Tibial nerve (tissue), 4 donors: Measurements from ENCODE around the gene PEX11B. TPM values are rescaled to one million over a fixed set of nuclear protein-coding genes. Genes with fewer than 3 reads are reported as not detected.
"Not testable (repeated sequence)": the region's sequence is repeated elsewhere in the genome, so short reads cannot be mapped to it uniquely, and the experiment has no call there.

Experiments
- DNase-seq, 2 donors: peaks; one replicate each; pipeline ENCODE4 v3.0.0-alpha.2; 2019; ENCODE audit warnings: low spot score in 2 of 2
- H3K27ac ChIP-seq, 4 donors: fragments of 200-600 bp; sonication (generic) in 3 of 4; one replicate each; pipeline ENCODE4 v1.5.1; 2017 to 2019; ENCODE audit warnings: mild to moderate bottlenecking in 1 of 4
- H3K27me3 ChIP-seq, 2 donors: fragments of 200-600 bp; sonication (generic) in 1 of 2; one replicate each; pipeline versions ENCODE4 v1.5.1 to v1.6.0; 2017 to 2019
- H3K36me3 ChIP-seq, 3 donors: fragments of 200-600 bp; sonication (generic); one replicate each; pipeline ENCODE4 v1.5.1; 2018 to 2019
- H3K4me1 ChIP-seq, 4 donors: fragments of 200-600 bp; sonication (generic) in 3 of 4; one replicate each; pipeline ENCODE4 v1.5.1; 2017 to 2019
- H3K4me3 ChIP-seq, 4 donors: fragments of 200-600 bp; sonication (generic) in 3 of 4; one replicate each; pipeline ENCODE4 v1.5.1; 2017 to 2019; ENCODE audit warnings: mild to moderate bottlenecking in 1 of 4, moderate library complexity in 1 of 4
- H3K9me3 ChIP-seq, 4 donors: fragments of 200-600 bp; sonication (generic) in 3 of 4; one replicate each; pipeline ENCODE4 v1.5.1; 2017 to 2019
- EP300 ChIP-seq, 2 donors: sonication (generic); formaldehyde crosslinking; IDR thresholded peaks; one replicate each; pipeline ENCODE4 v1.6.1; 2017; ENCODE audit warnings: antibody characterized with exemption in 2 of 2, mild to moderate bottlenecking in 1 of 2
- POLR2A ChIP-seq, 2 donors: fragments of 450-650 bp; IDR thresholded peaks; one replicate each; pipeline ENCODE4 v1.6.1; 2017; ENCODE audit warnings: antibody characterized with exemption in 2 of 2, mild to moderate bottlenecking in 2 of 2, moderate library complexity in 2 of 2
- WGBS, 2 donors: methylation state at CpG; one replicate each; pipeline ENCODE4 v1.1.5; 2018; 5-methylcytosine and 5-hydroxymethylcytosine counted together
- total RNA-seq, 4 donors: library from RNA; depleted of rRNA; stranded (reverse); fragments of >200 nt; gene quantifications; one replicate each; pipeline ENCODE4 v1.1.0, GENCODE V29; 2016
- TF ChIP-seq, protein P1 (sequence below), 5 experiments: fragments of 200-600 bp in 3 of 5; fragments of 450-650 bp in 2 of 5; sonication (generic) in 3 of 5; IDR thresholded peaks; one replicate each; pipeline ENCODE4 v1.5.1; 2016 to 2019; ENCODE audit warnings: antibody characterized with exemption in 5 of 5, mild to moderate bottlenecking in 3 of 5, moderate library complexity in 2 of 5

Gene PEX11B
- total RNA-seq, 4 donors from 2014 or later: 27.9 to 35.2 (median 30.8) TPM

DNA sequence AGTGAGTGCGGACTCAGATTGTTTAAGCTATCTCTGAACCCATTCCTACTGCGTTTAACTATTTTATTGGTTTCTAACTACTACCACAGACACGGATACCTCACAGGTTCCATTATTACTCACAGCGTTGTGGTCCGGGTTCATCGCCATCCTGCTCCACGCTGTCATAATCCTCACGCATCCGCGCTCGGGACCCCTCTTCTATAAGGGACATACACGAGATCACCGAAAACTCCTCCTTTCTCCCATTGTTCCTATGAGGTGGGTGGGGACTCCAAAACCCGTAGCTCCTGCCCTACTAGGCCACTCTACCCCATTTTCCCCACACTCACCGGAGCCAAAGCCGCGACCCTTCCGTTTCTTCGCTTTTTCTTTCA, 8.2 kb upstream of the PEX11B start:
- H3K9me3 ChIP-seq: no peaks in the 10 kb centered on the region
- peaks cover 0 to 28% (median 0%) of the 10 kb centered on the region in 3 donors for H3K36me3 ChIP-seq
- no peaks in the 10 kb centered on the region for H3K27me3 ChIP-seq
- no peak for DNase-seq
- H3K4me3 ChIP-seq: peak overlapping the region; percentile 66 to 86 (median 74)
- peak overlapping the region; percentile 92 to 100 (median 97) for H3K27ac ChIP-seq
- peaks cover 0 to 24% (median 18%) of the 10 kb centered on the region in 4 donors for H3K4me1 ChIP-seq
- WGBS, 2 donors: 5 to 6% methylated on average over 19 of the region's 19 CpGs
- TF ChIP-seq POLR2A (IDR thresholded peaks at IDR 0.05): no peak
- TF ChIP-seq EP300 (IDR thresholded peaks at IDR 0.05): no peak
- TF ChIP-seq, protein P1, sequence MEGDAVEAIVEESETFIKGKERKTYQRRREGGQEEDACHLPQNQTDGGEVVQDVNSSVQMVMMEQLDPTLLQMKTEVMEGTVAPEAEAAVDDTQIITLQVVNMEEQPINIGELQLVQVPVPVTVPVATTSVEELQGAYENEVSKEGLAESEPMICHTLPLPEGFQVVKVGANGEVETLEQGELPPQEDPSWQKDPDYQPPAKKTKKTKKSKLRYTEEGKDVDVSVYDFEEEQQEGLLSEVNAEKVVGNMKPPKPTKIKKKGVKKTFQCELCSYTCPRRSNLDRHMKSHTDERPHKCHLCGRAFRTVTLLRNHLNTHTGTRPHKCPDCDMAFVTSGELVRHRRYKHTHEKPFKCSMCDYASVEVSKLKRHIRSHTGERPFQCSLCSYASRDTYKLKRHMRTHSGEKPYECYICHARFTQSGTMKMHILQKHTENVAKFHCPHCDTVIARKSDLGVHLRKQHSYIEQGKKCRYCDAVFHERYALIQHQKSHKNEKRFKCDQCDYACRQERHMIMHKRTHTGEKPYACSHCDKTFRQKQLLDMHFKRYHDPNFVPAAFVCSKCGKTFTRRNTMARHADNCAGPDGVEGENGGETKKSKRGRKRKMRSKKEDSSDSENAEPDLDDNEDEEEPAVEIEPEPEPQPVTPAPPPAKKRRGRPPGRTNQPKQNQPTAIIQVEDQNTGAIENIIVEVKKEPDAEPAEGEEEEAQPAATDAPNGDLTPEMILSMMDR (IDR thresholded peaks at IDR 0.05): no peak

DNA sequence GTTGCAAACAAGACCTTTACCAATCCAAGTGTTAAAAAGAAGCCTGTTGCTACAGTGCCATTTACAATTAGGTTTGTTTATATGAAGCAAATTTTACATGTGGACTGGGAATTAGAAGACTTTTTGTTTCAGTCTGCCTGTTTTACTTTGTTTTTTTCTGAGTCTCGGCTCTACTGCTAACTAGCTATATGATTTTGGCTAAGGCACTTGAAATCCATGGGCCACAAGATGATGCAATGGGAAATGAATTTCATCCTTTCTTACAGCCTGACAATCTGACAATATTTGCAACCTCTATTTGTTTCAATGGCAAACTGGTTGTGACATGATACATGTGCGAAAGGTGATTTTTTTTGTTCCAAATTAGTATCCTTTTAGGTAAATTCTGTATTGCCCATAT, 3.7 kb upstream of the PEX11B start:
- Histone ChIP-seq H3K36me3 (peaks cover 0 to 19% (median 0%) of the 10 kb centered on the region in 3 donors), H3K9me3 (no peaks in the 10 kb centered on the region), H3K27me3 (no peaks in the 10 kb centered on the region), H3K4me3 (no peak overlapping the region), H3K27ac (no peak overlapping the region), H3K4me1 (peaks cover 0 to 30% (median 24%) of the 10 kb centered on the region in 4 donors)
- TF ChIP-seq EP300 (IDR thresholded peaks at IDR 0.05) (no peak), POLR2A (IDR thresholded peaks at IDR 0.05) (no peak)
- TF ChIP-seq, protein P1 (IDR thresholded peaks at IDR 0.05): no peak
- WGBS, 2 donors: 56 to 57% methylated on average over 2 of the region's 2 CpGs
- DNase-seq: no peak

GRCh38 chr1:145920297-145920696, 1.8 kb upstream of the PEX11B start:
- Histone ChIP-seq H3K36me3 (peaks cover 0 to 32% (median 0%) of the 10 kb centered on the region in 3 donors), H3K4me1 (peaks cover 0 to 31% (median 18%) of the 10 kb centered on the region in 4 donors)
- H3K27ac ChIP-seq, DNase-seq, H3K9me3 ChIP-seq, H3K27me3 ChIP-seq, H3K4me3 ChIP-seq: not testable (repeated sequence)
- WGBS, 2 donors: 81 to 93% methylated on average over 3 of the region's 4 CpGs

DNA sequence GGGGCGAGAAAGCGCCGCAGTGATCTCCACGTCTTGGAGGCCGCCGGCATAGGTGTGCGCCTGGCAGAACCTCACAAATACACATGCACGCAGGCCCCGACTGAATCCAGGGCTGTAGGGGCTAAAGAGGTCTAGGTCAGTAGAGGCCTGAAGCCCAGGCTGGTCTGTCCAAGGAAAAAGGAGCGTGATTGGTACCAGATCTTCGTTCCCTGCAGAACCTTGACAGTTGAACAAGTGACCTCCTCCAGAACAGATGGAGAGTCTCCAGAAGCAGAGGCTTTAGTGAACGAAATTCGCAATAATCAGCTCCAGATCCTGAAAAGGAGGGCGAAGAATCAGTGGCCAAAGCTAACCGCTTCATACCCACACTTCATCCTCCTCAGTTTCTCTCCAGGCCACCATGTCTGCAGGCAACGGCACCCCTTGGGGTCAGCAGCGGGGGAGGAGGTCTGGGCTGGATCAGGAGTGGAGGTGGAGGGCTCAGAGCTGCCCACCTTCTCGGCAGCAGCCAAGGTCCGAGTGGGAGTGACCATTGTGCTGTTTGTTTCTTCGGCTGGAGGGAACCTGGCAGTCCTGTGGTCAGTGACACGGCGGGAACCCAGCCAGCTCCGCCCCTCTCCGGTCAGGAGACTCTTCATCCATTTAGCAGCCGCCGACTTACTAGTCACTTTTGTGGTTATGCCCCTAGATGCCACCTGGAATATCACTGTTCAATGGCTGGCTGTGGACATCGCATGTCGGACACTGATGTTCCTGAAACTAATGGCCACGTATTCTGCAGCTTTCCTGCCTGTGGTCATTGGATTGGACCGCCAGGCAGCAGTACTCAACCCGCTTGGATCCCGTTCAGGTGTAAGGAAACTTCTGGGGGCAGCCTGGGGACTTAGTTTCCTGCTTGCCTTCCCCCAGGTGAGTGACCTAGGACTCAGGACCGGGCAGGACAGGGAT, 749 bp upstream of the PEX11B start:
- H3K27me3 ChIP-seq: no peaks in the 10 kb centered on the region
- WGBS, 2 donors: 5% methylated on average over 23 to 31 of the region's 33 CpGs
- TF ChIP-seq POLR2A (IDR thresholded peaks at IDR 0.05): no peak
- TF ChIP-seq, protein P1 (IDR thresholded peaks at IDR 0.05): no peak
- TF ChIP-seq EP300 (IDR thresholded peaks at IDR 0.05): no peak
- peak overlapping the region; percentile 77 to 82 (median 80) for H3K4me3 ChIP-seq
- no peaks in the 10 kb centered on the region for H3K9me3 ChIP-seq
- peaks cover 0 to 43% (median 0%) of the 10 kb centered on the region in 3 donors for H3K36me3 ChIP-seq
- H3K27ac ChIP-seq: peak overlapping the region; percentile 75 to 95 (median 89)
- peak in 1 of 2 donors; percentile 32 for DNase-seq
- H3K4me1 ChIP-seq: peaks cover 0 to 31% (median 18%) of the 10 kb centered on the region in 4 donors

- WGBS, 2 donors: 71 to 72% methylated on average over 5 of the region's 5 CpGs
- TF ChIP-seq EP300 (IDR thresholded peaks at IDR 0.05) (no peak), POLR2A (IDR thresholded peaks at IDR 0.05) (no peak)
- TF ChIP-seq, protein P1 (IDR thresholded peaks at IDR 0.05): no peak
- peaks cover 0 to 45% (median 0%) of the 10 kb centered on the region in 3 donors for H3K36me3 ChIP-seq
- peaks cover 0 to 31% (median 18%) of the 10 kb centered on the region in 4 donors for H3K4me1 ChIP-seq
- H3K4me3 ChIP-seq: peak overlapping the region; percentile 77 to 82 (median 80)
- no peak for DNase-seq
- H3K27ac ChIP-seq: peak overlapping the region in 3 of 4 donors; percentile 85 to 95 (median 93)
- no peaks in the 10 kb centered on the region for H3K9me3 ChIP-seq
- no peaks in the 10 kb centered on the region for H3K27me3 ChIP-seq
Observed at GRCh38 chr1:145917595-145917994, 922 bp downstream of the PEX11B start.
